Mesenchymal stem cell (in vitro differentiated cells and primary cell): ENCODE results near the gene ATP6V0D1.
A peak's percentile ranks its signal among the peaks of the same experiment; 100 is the strongest.

Experiments used
- DNase-seq: peaks from one replicate; pipeline ENCODE4 v3.0.0-alpha.2; 2013
- H2AFZ ChIP-seq: one replicate; pipeline ENCODE4 v1.6.1; 2013; ENCODE audit warnings: low read depth, mild to moderate bottlenecking, control low read depth, inconsistent platforms, low read length, moderate library complexity
- H2AK5ac ChIP-seq: 2 replicates; pipeline ENCODE4 v1.6.1; 2013; ENCODE audit warnings: low read length, moderate library complexity, mild to moderate bottlenecking, inconsistent platforms; ENCODE audit not compliant: severe bottlenecking
- H2BK120ac ChIP-seq: one replicate; pipeline ENCODE4 v1.6.1; 2013; ENCODE audit warnings: low read depth, mild to moderate bottlenecking, inconsistent platforms, low read length, moderate library complexity
- H2BK12ac ChIP-seq, 2 experiments: one replicate each; pipeline ENCODE4 v1.6.1; 2013; ENCODE audit warnings: inconsistent platforms in 2 of 2, low read length in 2 of 2, mild to moderate bottlenecking in 2 of 2, moderate library complexity in 2 of 2, control low read depth in 1 of 2
- H2BK15ac ChIP-seq: one replicate; pipeline ENCODE4 v1.6.1; 2013; ENCODE audit warnings: mild to moderate bottlenecking, low read depth, inconsistent platforms; ENCODE audit not compliant: poor library complexity, severe bottlenecking
- H2BK5ac ChIP-seq: 2 replicates; pipeline ENCODE4 v1.6.1; 2013; ENCODE audit warnings: low read depth, mild to moderate bottlenecking, low read length, control low read depth, inconsistent platforms; ENCODE audit not compliant: poor library complexity, severe bottlenecking
- H3K14ac ChIP-seq, 2 experiments: one replicate each; pipeline ENCODE4 v1.6.1; 2013; ENCODE audit warnings: inconsistent platforms in 2 of 2, low read length in 2 of 2, control low read depth in 1 of 2, mild to moderate bottlenecking in 1 of 2, moderate library complexity in 1 of 2
- H3K18ac ChIP-seq, 2 experiments: one replicate each; pipeline ENCODE4 v1.6.1; 2013; ENCODE audit warnings: inconsistent platforms in 2 of 2, low read length in 2 of 2, control low read depth in 1 of 2, low read depth in 1 of 2, mild to moderate bottlenecking in 1 of 2
- H3K23ac ChIP-seq, 2 experiments: one replicate each; pipeline ENCODE4 v1.6.1; 2013; ENCODE audit warnings: inconsistent platforms in 2 of 2, low read length in 2 of 2, mild to moderate bottlenecking in 2 of 2, moderate library complexity in 2 of 2, control low read depth in 1 of 2
- H3K27ac ChIP-seq: 2 replicates; pipeline ENCODE4 v1.5.1; 2013; ENCODE audit warnings: mild to moderate bottlenecking, moderate library complexity, low read length, control low read depth, inconsistent platforms; ENCODE audit not compliant: poor library complexity, severe bottlenecking
- H3K27me3 ChIP-seq, 2 experiments: 2 replicates each; pipeline versions ENCODE4 v1.6.1 to v1.7.0; 2013; ENCODE audit warnings: low read length in 2 of 2, mild to moderate bottlenecking in 2 of 2, moderate library complexity in 2 of 2, control low read depth in 1 of 2, inconsistent platforms in 1 of 2; ENCODE audit not compliant: control insufficient read depth in 1 of 2, insufficient read depth in 1 of 2
- H3K36me3 ChIP-seq, 2 experiments: 2 replicates each; pipeline versions ENCODE4 v1.6.1 to v1.7.0; 2013; ENCODE audit warnings: low read length in 2 of 2, control low read depth in 1 of 2, inconsistent platforms in 1 of 2, low read depth in 1 of 2, mild to moderate bottlenecking in 1 of 2; ENCODE audit not compliant: insufficient read depth in 2 of 2, control insufficient read depth in 1 of 2
- H3K4ac ChIP-seq, 2 experiments: one replicate each; pipeline ENCODE4 v1.6.1; 2013; ENCODE audit warnings: inconsistent platforms in 2 of 2, low read length in 2 of 2, mild to moderate bottlenecking in 2 of 2, moderate library complexity in 2 of 2, control low read depth in 1 of 2, low read depth in 1 of 2
- H3K4me1 ChIP-seq: 2 replicates; pipeline ENCODE4 v1.6.1; 2013; ENCODE audit warnings: low read depth, low read length, control low read depth; ENCODE audit not compliant: control insufficient read depth, insufficient read depth
- H3K4me2 ChIP-seq: 2 replicates; pipeline ENCODE4 v1.6.1; 2013; ENCODE audit warnings: low read length, mild to moderate bottlenecking, inconsistent platforms; ENCODE audit not compliant: poor library complexity, severe bottlenecking
- H3K4me3 ChIP-seq, 2 experiments: 2 replicates each; pipeline versions ENCODE4 v1.5.1 to v1.7.0; 2013; ENCODE audit warnings: low read length in 2 of 2, mild to moderate bottlenecking in 2 of 2, control low read depth in 1 of 2, low read depth in 1 of 2; ENCODE audit not compliant: insufficient read depth in 1 of 2
- H3K79me1 ChIP-seq: replicated peaks from 2 replicates; pipeline ENCODE4 v1.6.1; 2013; ENCODE audit warnings: mild to moderate bottlenecking, control low read depth, low read length, inconsistent platforms; ENCODE audit not compliant: poor library complexity, severe bottlenecking
- H3K9ac ChIP-seq: 2 replicates; pipeline ENCODE4 v1.7.0; 2013; ENCODE audit warnings: mild to moderate bottlenecking, low read length, moderate library complexity
- H3K9me3 ChIP-seq: 2 replicates; pipeline ENCODE4 v1.7.0; 2013; ENCODE audit warnings: mild to moderate bottlenecking, low read length; ENCODE audit not compliant: control insufficient read depth
- H4K8ac ChIP-seq: one replicate; pipeline ENCODE4 v1.6.1; 2013; ENCODE audit warnings: inconsistent platforms, mild to moderate bottlenecking, low read length, moderate library complexity
- H4K91ac ChIP-seq: one replicate; pipeline ENCODE4 v1.6.1; 2013; ENCODE audit warnings: mild to moderate bottlenecking, low read length, inconsistent platforms
- WGBS: methylation state at CpG from one replicate; pipeline ENCODE4 v1.1.7; 2013; ENCODE audit warnings: mixed read lengths; 5-methylcytosine and 5-hydroxymethylcytosine counted together

ATP6V0D1 gene

GRCh38 chr16:67404740-67405226, 76.2 kb downstream of the ATP6V0D1 start:
- H2BK120ac ChIP-seq: no peak overlapping the region
- peaks cover 4% of the 10 kb centered on the region for H3K79me1 ChIP-seq
- no peak overlapping the region for H4K8ac ChIP-seq
- peak overlapping the region; percentile 87 for H3K9ac ChIP-seq
- no peak overlapping the region for H3K18ac ChIP-seq
- no peak overlapping the region for H3K4ac ChIP-seq
- peaks cover 0 to 26% of the 10 kb centered on the region in 2 experiments for H3K27me3 ChIP-seq
- H3K14ac ChIP-seq: no peak overlapping the region
- H2BK15ac ChIP-seq: no peak overlapping the region
- H2BK12ac ChIP-seq: no peak overlapping the region
- no peak overlapping the region for H3K27ac ChIP-seq
- no peak overlapping the region for H4K91ac ChIP-seq
- DNase-seq: no peak
- 96% methylated on average over 5 of the region's 5 CpGs for WGBS
- no peaks in the 10 kb centered on the region for H3K9me3 ChIP-seq
- no peak overlapping the region for H2AK5ac ChIP-seq
- H3K36me3 ChIP-seq: peaks cover 0 to 4% of the 10 kb centered on the region in 2 experiments
- no peak overlapping the region for H3K23ac ChIP-seq
- no peak overlapping the region for H2BK5ac ChIP-seq
- H3K4me2 ChIP-seq: no peak overlapping the region
- H3K4me1 ChIP-seq: peaks cover 15% of the 10 kb centered on the region
- H3K4me3 ChIP-seq: no peak overlapping the region
- no peak overlapping the region for H2AFZ ChIP-seq

- Histone ChIP-seq H3K4ac (no peak overlapping the region), H2BK15ac (no peak overlapping the region), H3K4me3 (no peak overlapping the region), H3K27me3 (peaks cover 0 to 33% of the 10 kb centered on the region in 2 experiments), H3K18ac (no peak overlapping the region), H2AFZ (no peak overlapping the region), H3K4me1 (peaks cover 23% of the 10 kb centered on the region), H4K91ac (no peak overlapping the region), H3K9ac (no peak overlapping the region), H3K27ac (no peak overlapping the region), H2BK120ac (no peak overlapping the region), H3K14ac (no peak overlapping the region), H3K9me3 (no peaks in the 10 kb centered on the region), H3K36me3 (peaks cover 0 to 4% of the 10 kb centered on the region in 2 experiments), H3K79me1 (peaks cover 2% of the 10 kb centered on the region), H4K8ac (no peak overlapping the region), H3K23ac (no peak overlapping the region), H2AK5ac (no peak overlapping the region), H2BK12ac (no peak overlapping the region), H2BK5ac (no peak overlapping the region), H3K4me2 (no peak overlapping the region)
- DNase-seq: no peak
- WGBS: 92% methylated on average over 12 of the region's 12 CpGs
Observed at GRCh38 chr16:67403976-67404555, 76.9 kb downstream of the ATP6V0D1 start.

GRCh38 chr16:67400901-67401300, 80.1 kb downstream of the ATP6V0D1 start:
- H3K36me3 ChIP-seq: peaks cover 0 to 2% of the 10 kb centered on the region in 2 experiments
- H3K9me3 ChIP-seq: no peaks in the 10 kb centered on the region
- no peak overlapping the region for H2AFZ ChIP-seq
- H3K14ac ChIP-seq: no peak overlapping the region
- DNase-seq: no peak
- no peak overlapping the region for H4K8ac ChIP-seq
- no peak overlapping the region for H3K18ac ChIP-seq
- H2BK12ac ChIP-seq: no peak overlapping the region
- H3K4ac ChIP-seq: no peak overlapping the region
- no peak overlapping the region for H3K23ac ChIP-seq
- H3K4me2 ChIP-seq: no peak overlapping the region
- peaks cover 22% of the 10 kb centered on the region for H3K4me1 ChIP-seq
- H2BK15ac ChIP-seq: no peak overlapping the region
- no peak overlapping the region for H2AK5ac ChIP-seq
- H2BK5ac ChIP-seq: no peak overlapping the region
- no peak overlapping the region for H4K91ac ChIP-seq
- no peak overlapping the region for H2BK120ac ChIP-seq
- peaks cover 2% of the 10 kb centered on the region for H3K79me1 ChIP-seq
- no peak overlapping the region for H3K9ac ChIP-seq
- WGBS: 95% methylated on average over 14 of the region's 14 CpGs
- no peak overlapping the region for H3K4me3 ChIP-seq
- H3K27ac ChIP-seq: no peak overlapping the region
- peaks cover 0 to 55% of the 10 kb centered on the region in 2 experiments for H3K27me3 ChIP-seq

- H3K9ac ChIP-seq: no peak overlapping the region
- H3K27ac ChIP-seq: no peak overlapping the region
- H3K4ac ChIP-seq: no peak overlapping the region
- H3K36me3 ChIP-seq: no peaks in the 10 kb centered on the region
- H2BK120ac ChIP-seq: no peak overlapping the region
- no peak overlapping the region for H2AFZ ChIP-seq
- H3K14ac ChIP-seq: no peak overlapping the region
- H2AK5ac ChIP-seq: no peak overlapping the region
- H3K4me3 ChIP-seq: no peak overlapping the region
- H3K18ac ChIP-seq: no peak overlapping the region
- H3K4me1 ChIP-seq: peaks cover 27% of the 10 kb centered on the region
- peaks cover 0 to 64% of the 10 kb centered on the region in 2 experiments for H3K27me3 ChIP-seq
- H3K4me2 ChIP-seq: no peak overlapping the region
- H3K9me3 ChIP-seq: no peaks in the 10 kb centered on the region
- no peak overlapping the region for H4K91ac ChIP-seq
- WGBS: 72% methylated on average over 19 of the region's 19 CpGs
- no peak for DNase-seq
- H2BK5ac ChIP-seq: no peak overlapping the region
- no peak overlapping the region for H2BK12ac ChIP-seq
- H2BK15ac ChIP-seq: no peak overlapping the region
- no peaks in the 10 kb centered on the region for H3K79me1 ChIP-seq
- no peak overlapping the region for H4K8ac ChIP-seq
- no peak overlapping the region for H3K23ac ChIP-seq
Observed at GRCh38 chr16:67399749-67400704, 80.9 kb downstream of the ATP6V0D1 start.
